Measurements from ENCODE around the gene MLLT1. TPM values are rescaled to one million over a fixed set of nuclear protein-coding genes. Genes with fewer than 3 reads are reported as not detected.

The MLLT1 gene
- total RNA-seq, 1 experiment from 2014 or later = 54.9 TPM

DNA sequence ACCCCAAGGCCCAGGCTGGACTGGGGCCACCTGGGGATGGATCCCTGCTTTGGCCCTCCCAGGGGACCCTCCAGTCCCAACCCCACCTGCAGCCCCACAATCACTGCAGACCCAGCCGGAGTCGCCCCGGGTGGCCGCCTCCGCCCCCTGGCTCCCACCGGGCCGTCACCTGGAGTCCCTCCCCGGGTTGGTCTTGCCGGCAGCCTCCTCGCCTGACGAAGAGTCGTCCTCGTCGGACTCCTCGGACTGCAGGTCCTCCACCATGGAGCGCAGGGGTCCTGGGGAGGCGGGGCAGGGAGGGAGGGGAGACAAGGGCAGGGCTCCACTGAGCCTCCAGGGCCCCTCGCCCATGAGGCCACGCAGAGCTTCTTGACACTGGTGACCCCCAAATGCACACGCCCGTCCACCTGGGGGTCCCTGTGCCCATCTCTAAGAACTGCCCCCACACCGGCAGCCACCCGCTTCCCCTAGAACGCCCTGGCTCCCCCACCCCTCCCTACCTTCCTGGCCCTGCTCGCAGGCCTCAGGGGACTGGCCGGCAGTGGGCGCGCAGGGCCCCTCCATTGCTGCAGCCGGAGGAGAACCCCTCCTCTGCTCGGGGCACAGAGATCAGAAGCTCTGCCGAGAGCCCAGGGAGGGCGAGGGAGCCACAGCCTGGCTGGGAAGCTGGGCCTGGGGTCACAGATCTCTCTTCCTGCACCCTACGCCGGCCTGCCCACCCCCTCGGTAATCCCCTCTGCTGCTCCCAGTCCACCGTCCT, 63.4 kb downstream of the MLLT1 start:
- no peak overlapping the region for H2BK20ac ChIP-seq (ENCODE audit: low read depth, low read length, poor library complexity, severe bottlenecking)
- no peak overlapping the region for H3T11ph ChIP-seq (ENCODE audit: low read length)
- peak overlapping the region in 2 of 3 experiments; percentile 81 to 95; a peak in 3 of 7 replicates for H3K27ac Mint-ChIP-seq
- no peaks in the 10 kb centered on the region for H3K79me1 ChIP-seq (ENCODE audit: insufficient read depth, low read depth, low read length, poor library complexity, severe bottlenecking)
- H3K27me3 ChIP-seq (ENCODE audit: insufficient read depth, low read length) = no peaks in the 10 kb centered on the region
- WGBS (ENCODE audit: extremely low coverage, insufficient read length, low lambda C conversion rate) = no CpG with 5 or more reads among the region's 36 CpGs
- DNase-seq = no peak
- H3K79me2 ChIP-seq (ENCODE audit: insufficient read depth, low read length) = no peaks in the 10 kb centered on the region
- peaks cover 3 to 9% (median 7%) of the 10 kb centered on the region in 3 experiments for H3K36me3 Mint-ChIP-seq (ENCODE audit: insufficient read depth in 1 of 3, low read depth in 3 of 3)
- H4K20me1 ChIP-seq (ENCODE audit: control insufficient read depth, insufficient read depth, insufficient read length) = no peaks in the 10 kb centered on the region
- H3K56ac ChIP-seq (ENCODE audit: insufficient read length, low read depth, low read length) = no peak overlapping the region
- no peaks in the 10 kb centered on the region for H3K9me3 Mint-ChIP-seq
- H2BK120ac ChIP-seq (ENCODE audit: low read depth, low read length, poor library complexity, severe bottlenecking) = no peak overlapping the region
- no peak overlapping the region for H3K27ac ChIP-seq (ENCODE audit: insufficient read length, low read depth, low read length)
- peak overlapping the region; percentile 30 for H2BK12ac ChIP-seq (ENCODE audit: insufficient read length, low read depth, low read length)
- no peak for TF ChIP-seq CTCF (conservative IDR thresholded peaks at IDR 0.05)
- no peak overlapping the region for H3K4ac ChIP-seq (ENCODE audit: low read depth, low read length)
- H3K18ac ChIP-seq (ENCODE audit: insufficient read length, low read depth, low read length) = peak overlapping the region; percentile 57
- H3K14ac ChIP-seq (ENCODE audit: insufficient read depth, low read length) = peak overlapping the region; percentile 38
- no peak overlapping the region for H2AK5ac ChIP-seq (ENCODE audit: insufficient read length, low read length)
- no peak overlapping the region for H4K5ac ChIP-seq (ENCODE audit: insufficient read length, low read depth, low read length)
- H2BK5ac ChIP-seq (ENCODE audit: insufficient read length, low read length) = no peak overlapping the region
- H4K8ac ChIP-seq (replicated peaks; ENCODE audit: insufficient read length, low read depth, low read length) = no peak overlapping the region
- H3K4me1 Mint-ChIP-seq = peaks cover 2 to 14% of the 10 kb centered on the region in 2 experiments
- H2AFZ ChIP-seq (ENCODE audit: low read length) = no peak overlapping the region
- H3K27me3 Mint-ChIP-seq (ENCODE audit: low read depth) = no peaks in the 10 kb centered on the region
- no peaks in the 10 kb centered on the region for H3K9me3 ChIP-seq (ENCODE audit: control insufficient read depth, low read depth, low read length)
- no peaks in the 10 kb centered on the region for H3K23me2 ChIP-seq (ENCODE audit: insufficient read length, low read depth, low read length, poor library complexity, severe bottlenecking)
- H2BK15ac ChIP-seq (ENCODE audit: low read depth, low read length) = no peak overlapping the region
- H3K4me2 ChIP-seq (ENCODE audit: insufficient read depth, insufficient read length, low read length) = no peak overlapping the region
- no peak overlapping the region for H3K23ac ChIP-seq (ENCODE audit: insufficient read length, low read depth, low read length)
- H4K91ac ChIP-seq (ENCODE audit: insufficient read length, low read depth, low read length) = peak overlapping the region; percentile 23
- H3K4me3 Mint-ChIP-seq = no peak overlapping the region
- H3K9ac ChIP-seq (ENCODE audit: extremely low read depth, insufficient read length, low read length) = no peak overlapping the region
- no peaks in the 10 kb centered on the region for H3K4me1 ChIP-seq (ENCODE audit: insufficient read depth, low read length)
